Activated CD4-positive, alpha-beta T cell treated with anti-CD3 and anti-CD28 coated beads for 24 hours (primary cell): ENCODE measurements around the gene MOGAT1.

Source experiments
- DNase-seq, 2 donors: peaks; one replicate each; pipeline ENCODE4 v3.0.0-alpha.2; 2020; ENCODE audit warnings: low read depth in 2 of 2

The MOGAT1 gene

GRCh38 chr2:222671259-222672067 lies at the start of gene MOGAT1:
Gene MOGAT1 (plus strand): TSS chr2:222671658. CDS start chr2:222671786, 128 bp downstream.
- no peak for DNase-seq

GRCh38 chr2:222621893-222622292 lies 49.6 kb upstream of the MOGAT1 start:
- no peak for DNase-seq

- DNase-seq: no peak
Observed at GRCh38 chr2:222622910-222623309, 48.5 kb upstream of the MOGAT1 start.

DNA sequence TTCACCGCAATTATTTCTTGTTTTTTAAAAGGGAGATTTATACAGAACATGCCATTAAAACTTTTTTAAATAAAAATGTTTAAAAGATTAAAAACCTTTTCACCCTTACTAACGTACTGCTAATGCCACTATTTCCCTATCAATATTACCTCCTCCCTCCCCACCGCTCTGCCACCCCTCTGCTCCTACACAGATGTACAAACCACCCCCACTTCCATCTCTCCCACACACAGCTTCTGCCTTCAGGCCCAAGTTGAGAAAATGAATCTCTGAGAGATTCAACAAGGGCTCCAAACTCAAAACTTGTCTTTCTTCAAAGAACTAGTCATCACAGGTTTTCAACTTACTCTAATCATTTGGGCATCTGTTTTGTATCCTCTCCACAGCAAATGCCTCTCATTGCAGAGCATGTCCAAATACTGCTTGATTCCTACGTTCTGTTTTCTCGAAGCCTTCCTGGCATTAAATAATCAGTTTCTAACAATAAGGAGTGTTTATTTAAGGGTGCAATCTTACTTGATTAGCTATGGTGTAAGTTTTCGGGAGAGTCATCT lies 47.6 kb upstream of the MOGAT1 start:
- DNase-seq: no peak

DNA sequence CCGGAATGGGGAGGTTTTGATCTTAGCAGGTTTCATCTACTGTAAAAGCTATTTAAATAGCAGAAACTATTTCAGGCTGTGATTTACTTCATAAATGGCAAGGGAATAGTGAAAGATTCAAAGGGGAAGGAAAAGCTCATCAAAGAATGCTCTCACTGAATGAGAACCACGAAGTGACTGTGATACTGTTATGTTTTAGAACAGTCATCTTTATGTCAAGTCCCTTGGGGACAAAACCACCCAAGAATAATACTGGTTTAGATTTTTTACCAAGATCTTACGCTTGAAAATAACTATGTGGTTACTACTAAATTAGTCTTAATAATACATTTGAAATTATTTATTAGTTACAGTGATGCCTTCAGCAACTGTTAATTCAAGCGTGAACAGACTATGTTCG lies 43.7 kb upstream of the MOGAT1 start:
- DNase-seq: no peak

- DNase-seq: no peak
Observed at GRCh38 chr2:222635295-222635694, 36.2 kb upstream of the MOGAT1 start.

DNA sequence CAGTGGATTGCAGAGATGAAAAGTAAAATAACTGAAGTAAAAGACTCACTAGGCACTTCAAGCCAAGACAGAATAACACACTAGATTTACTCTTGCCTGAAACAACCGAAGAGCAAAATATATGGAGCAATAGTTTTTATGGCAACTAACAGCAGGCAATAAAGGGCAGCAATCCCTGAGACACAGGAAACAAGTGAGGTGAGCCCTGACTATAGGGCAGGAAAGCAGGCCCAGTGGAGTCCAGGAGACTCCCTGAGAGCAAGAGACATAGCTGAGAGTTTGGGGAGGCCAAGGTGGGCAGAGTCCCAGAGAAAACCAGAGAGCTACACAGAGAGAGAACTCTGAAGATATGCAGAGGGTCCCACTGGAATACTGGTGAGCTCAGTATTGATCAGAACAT lies 34.4 kb upstream of the MOGAT1 start:
- no peak for DNase-seq

GRCh38 chr2:222641336-222641735 lies 30.1 kb upstream of the MOGAT1 start:
- DNase-seq: no peak

GRCh38 chr2:222643134-222643533 lies 28.3 kb upstream of the MOGAT1 start:
- no peak for DNase-seq

DNA sequence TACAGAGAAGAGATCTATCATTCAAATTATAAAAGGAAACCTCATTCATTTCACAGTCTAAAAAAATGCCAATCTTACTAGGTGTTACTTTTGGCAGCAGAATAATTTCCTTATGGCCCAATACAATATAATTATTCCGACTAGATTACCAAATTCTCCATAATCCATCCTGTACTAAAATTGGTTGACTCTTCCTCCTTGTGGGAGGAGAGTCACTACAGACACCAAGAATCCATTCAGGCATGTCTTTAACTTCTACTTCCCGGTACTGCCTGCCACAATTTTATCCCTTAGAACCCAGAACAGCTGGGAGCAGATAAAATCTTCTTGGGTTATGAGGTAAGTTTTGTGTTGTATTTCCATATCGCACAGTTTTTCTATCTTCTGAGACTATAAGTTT lies 25.4 kb upstream of the MOGAT1 start:
- no peak for DNase-seq

- DNase-seq: no peak
Observed at GRCh38 chr2:222649801-222650200, 21.7 kb upstream of the MOGAT1 start.

GRCh38 chr2:222651718-222652418 lies 19.6 kb upstream of the MOGAT1 start:
- no peak for DNase-seq

DNA sequence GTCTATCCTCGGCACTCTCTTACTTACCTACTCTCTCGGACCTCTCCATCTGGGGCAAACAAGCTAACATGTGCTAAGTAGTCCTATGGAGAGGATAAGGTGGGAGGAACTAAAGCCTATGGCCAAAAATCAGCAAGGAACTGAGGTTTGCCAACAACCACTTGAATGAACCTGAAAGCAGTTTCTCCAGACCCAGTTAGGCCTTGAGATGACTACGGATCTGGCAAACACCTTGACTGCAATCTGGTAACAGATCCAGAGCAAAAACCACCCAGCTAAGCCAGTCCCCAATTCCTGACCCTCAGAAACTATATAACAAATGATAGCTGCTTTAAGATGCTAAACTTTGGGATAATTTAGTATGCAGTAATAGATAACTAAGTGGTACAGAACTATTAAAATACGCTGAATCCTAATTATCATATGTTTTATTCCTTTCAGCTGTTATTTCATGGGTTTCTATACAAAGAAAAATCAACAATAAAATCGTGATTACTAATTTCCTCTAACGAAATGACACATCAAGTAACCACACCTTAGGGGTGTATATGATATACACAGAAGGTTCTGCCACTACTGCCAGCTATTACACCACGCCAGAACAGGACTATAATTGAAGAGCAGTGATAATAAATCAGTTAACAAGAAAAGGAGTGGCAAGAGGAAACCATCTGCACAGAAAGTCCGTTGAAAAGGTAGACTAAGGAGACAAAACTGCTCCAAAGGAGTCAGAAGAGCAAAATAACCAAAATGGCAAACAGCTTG lies 18.8 kb upstream of the MOGAT1 start:
- DNase-seq: no peak

- DNase-seq: no peak
Observed at GRCh38 chr2:222653280-222653679, 18.2 kb upstream of the MOGAT1 start.

- DNase-seq: peak; percentile 81 to 84
Observed at GRCh38 chr2:222655787-222656525, 15.5 kb upstream of the MOGAT1 start, which contains the start of gene FARSB. Gene FARSB (minus strand): TSS chr2:222656092. CDS start chr2:222656073, 19 bp downstream.

DNA sequence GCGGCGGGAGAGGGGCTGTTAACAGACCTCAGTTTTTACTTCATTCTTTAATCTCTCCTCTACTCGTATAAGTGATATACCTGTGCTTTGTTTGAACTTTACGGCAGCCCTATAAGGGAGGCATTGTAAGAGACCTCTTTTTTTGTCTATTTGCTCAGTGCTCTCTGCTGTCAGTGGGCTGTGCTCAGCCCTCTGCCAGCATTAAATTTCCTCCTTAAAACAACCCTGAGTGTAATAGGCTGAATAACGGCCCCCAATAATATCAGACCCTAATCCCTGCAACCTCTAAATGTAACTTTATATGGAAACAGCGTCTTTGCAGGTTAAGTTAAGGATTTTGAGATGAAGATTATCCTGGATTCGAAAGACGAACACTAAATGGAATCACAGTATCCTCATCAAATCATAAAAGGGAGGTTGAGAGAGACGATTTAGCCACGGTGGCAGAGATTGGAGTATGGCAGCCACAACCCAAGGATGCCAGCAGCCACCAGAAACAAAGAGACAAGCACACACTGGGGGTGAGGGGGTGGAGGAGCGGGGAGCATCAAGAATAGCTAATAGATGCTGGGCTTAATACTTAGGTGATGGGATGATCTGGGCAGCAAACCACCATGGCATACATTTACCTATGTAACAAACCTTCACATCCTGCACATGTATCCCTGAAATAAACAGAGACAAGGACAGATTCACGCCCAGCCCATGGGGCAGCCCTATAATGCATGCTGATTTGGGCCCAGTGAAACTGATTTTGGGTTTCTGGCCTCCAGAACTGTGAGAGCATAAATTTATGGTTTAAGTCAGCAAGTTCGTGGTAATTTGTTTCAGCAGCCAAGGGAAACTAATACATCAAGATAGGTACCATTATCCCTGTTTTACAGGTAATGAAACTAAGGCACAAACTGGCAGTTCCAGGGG lies 14.7 kb upstream of the MOGAT1 start:
- DNase-seq: no peak

DNA sequence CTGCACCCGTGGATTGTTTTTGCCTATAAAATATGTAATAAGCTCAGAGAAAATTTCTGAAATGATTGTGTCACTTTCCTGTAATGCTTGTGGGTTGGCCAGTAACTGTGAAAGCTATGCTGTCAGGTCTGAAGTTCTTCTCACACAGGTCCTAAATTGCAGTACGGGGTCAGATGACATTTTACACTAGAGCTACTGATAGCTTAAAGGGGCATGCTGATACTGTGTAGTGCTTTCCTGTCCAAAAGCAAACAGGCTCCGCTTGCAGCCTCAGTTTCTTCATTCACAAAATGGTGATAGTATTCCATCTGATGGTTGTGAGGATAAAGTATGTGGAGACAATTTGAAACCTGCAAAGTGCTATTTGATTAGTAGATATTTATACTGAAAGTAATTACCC lies 8.0 kb upstream of the MOGAT1 start:
- DNase-seq: no peak

DNA sequence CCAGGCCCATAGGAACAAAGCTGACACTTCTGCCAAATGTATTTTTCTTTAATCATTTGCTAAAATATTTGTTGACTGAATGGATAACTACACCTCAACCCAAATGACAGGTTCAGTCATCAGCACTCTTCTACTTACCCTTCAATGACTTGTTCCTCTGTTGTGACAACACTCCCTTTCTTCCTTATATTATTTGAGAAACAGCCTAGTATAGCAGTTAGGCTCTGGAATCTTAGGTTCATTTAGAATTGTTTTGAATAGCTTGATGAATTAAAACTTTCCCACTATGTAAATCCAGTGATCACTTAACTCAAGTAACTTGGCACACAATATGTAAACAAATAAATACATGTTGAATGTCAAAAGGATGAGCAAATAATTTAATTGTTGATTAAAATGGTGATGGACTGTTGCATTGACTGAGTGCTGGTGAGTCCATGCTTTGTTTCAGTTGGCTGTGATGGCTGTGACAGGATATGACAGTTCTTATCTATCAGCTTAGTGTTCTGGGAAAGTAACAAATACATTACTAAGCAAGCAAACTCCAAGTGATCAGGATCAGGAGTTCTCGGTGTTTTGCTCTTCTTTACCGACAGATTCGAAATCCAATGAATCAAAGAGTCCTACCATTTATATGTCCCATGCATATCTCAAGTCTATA lies 2.8 kb upstream of the MOGAT1 start:
- DNase-seq: no peak

GRCh38 chr2:222669353-222669752 lies 2.1 kb upstream of the MOGAT1 start:
- DNase-seq: no peak
